B cell (primary cell): Measurements from ENCODE around the gene HTRA3. TPM values are rescaled to one million over a fixed set of nuclear protein-coding genes. Genes with fewer than 3 reads are reported as not detected.

Experiments used
- ATAC-seq: fragments of 200-7000 bp; cut with Tn5 transposase; one replicate; pipeline ENCODE4 v1.10.0; 2021; ENCODE audit warnings: low read depth, mild to moderate bottlenecking, moderate number of reproducible peaks, moderate library complexity
- CTCF ChIA-PET: fragments of 350-600 bp; sonication (Branson Sonifier 250); formaldehyde crosslinking; loops from one replicate; lab custom pipeline; 2021; ENCODE audit warnings: antibody characterized with exemption, inconsistent platforms; lab: Charles Lee
- POLR2A ChIA-PET: fragments of 350-600 bp; sonication (Branson Sonifier 250); formaldehyde crosslinking; loops from one replicate; lab custom pipeline; 2021; ENCODE audit warnings: antibody characterized with exemption; lab: Charles Lee
- DNase-seq: peaks from one replicate; pipeline ENCODE4 v3.0.0; 2013
- H2AFZ ChIP-seq: 2 replicates; pipeline ENCODE4 v1.6.1; 2012; ENCODE audit warnings: mild to moderate bottlenecking, low read depth, low read length; ENCODE audit not compliant: insufficient read depth, poor library complexity, severe bottlenecking
- H3K27ac ChIP-seq, 2 donors: 1 replicate in 1 of 2; 2 replicates in 1 of 2; pipeline ENCODE4 v1.5.1; 2012 to 2013; ENCODE audit warnings: low read length in 2 of 2, mild to moderate bottlenecking in 2 of 2, moderate library complexity in 1 of 2
- H3K27me3 ChIP-seq, 4 experiments: fragments of 200-600 bp in 1 of 4; sonication (generic) in 1 of 4; replicated peaks in 1 of 4; 1 replicate in 2 of 4; 2 replicates in 2 of 4; pipeline versions ENCODE4 v1.6.1 to v1.7.0; 2013 to 2016; ENCODE audit warnings: low read length in 3 of 4, mild to moderate bottlenecking in 2 of 4, mixed read lengths in 1 of 4, moderate library complexity in 1 of 4; ENCODE audit not compliant: insufficient read depth in 4 of 4, control insufficient read depth in 3 of 4; ENCODE audit errors: control extremely low read depth in 1 of 4
- H3K36me3 ChIP-seq, 2 experiments: replicated peaks in 1 of 2; 1 replicate in 1 of 2; 2 replicates in 1 of 2; pipeline versions ENCODE4 v1.6.1 to v1.7.1; 2013; ENCODE audit warnings: low read length in 1 of 2; ENCODE audit not compliant: insufficient read depth in 2 of 2, control insufficient read depth in 1 of 2; ENCODE audit errors: control extremely low read depth in 1 of 2, extremely low read depth in 1 of 2
- H3K4me1 ChIP-seq, 2 donors: fragments of 200-600 bp in 1 of 2; sonication (generic) in 1 of 2; 1 replicate in 1 of 2; 2 replicates in 1 of 2; pipeline versions ENCODE4 v1.5.1 to v1.6.1; 2013 to 2017; ENCODE audit warnings: low read length in 2 of 2; ENCODE audit not compliant: control insufficient read depth in 2 of 2, insufficient read depth in 2 of 2
- H3K4me2 ChIP-seq: replicated peaks from 2 replicates; pipeline ENCODE3; 2012; ENCODE audit warnings: mild to moderate bottlenecking, low read depth, low read length; ENCODE audit not compliant: poor library complexity, severe bottlenecking
- H3K4me3 ChIP-seq, 5 experiments: fragments of 200-600 bp in 1 of 5; sonication (generic) in 1 of 5; 1 replicate in 3 of 5; 2 replicates in 2 of 5; pipeline versions ENCODE4 v1.5.1 to v1.7.0; 2011 to 2016; ENCODE audit warnings: low read length in 4 of 5, mild to moderate bottlenecking in 4 of 5, low read depth in 2 of 5, control low read depth in 1 of 5, moderate library complexity in 1 of 5; ENCODE audit not compliant: insufficient read depth in 1 of 5; ENCODE audit errors: control extremely low read depth in 1 of 5, extremely low read depth in 1 of 5
- H3K79me2 ChIP-seq: fragments of 200-600 bp; sonication (generic); one replicate; pipeline ENCODE4 v1.6.0; 2016; ENCODE audit warnings: low read length; ENCODE audit not compliant: control insufficient read depth, insufficient read depth
- H3K9ac ChIP-seq: fragments of 200-600 bp; sonication (generic); 2 replicates; pipeline ENCODE4 v1.6.1; 2017; ENCODE audit warnings: mild to moderate bottlenecking, low read length, moderate library complexity
- H3K9me3 ChIP-seq, 3 donors: one replicate each; pipeline versions ENCODE4 v1.6.1 to v1.7.1; 2013; ENCODE audit warnings: low read length in 2 of 3; ENCODE audit not compliant: control insufficient read depth in 2 of 3, insufficient read depth in 1 of 3; ENCODE audit errors: control extremely low read depth in 1 of 3
- H4K20me1 ChIP-seq: 2 replicates; pipeline ENCODE4 v1.6.0; 2012; ENCODE audit warnings: mild to moderate bottlenecking, low read length; ENCODE audit not compliant: insufficient read depth, control insufficient read depth, poor library complexity, severe bottlenecking
- H3K27ac Mint-ChIP-seq: one replicate; pipeline ENCODE4 v1.8.0; 2021; ENCODE audit warnings: mixed read lengths
- H3K27me3 Mint-ChIP-seq: one replicate; pipeline ENCODE4 v1.8.0; 2021; ENCODE audit warnings: mixed read lengths
- H3K4me1 Mint-ChIP-seq: one replicate; pipeline ENCODE4 v1.8.0; 2021; ENCODE audit warnings: mixed read lengths
- H3K4me3 Mint-ChIP-seq: one replicate; pipeline ENCODE4 v1.8.0; 2021; ENCODE audit warnings: mixed read lengths
- H3K9me3 Mint-ChIP-seq: one replicate; pipeline ENCODE4 v1.8.0; 2022; ENCODE audit warnings: mixed read lengths; ENCODE audit not compliant: insufficient read depth
- CTCF ChIP-seq: fragments of 200-600 bp; IDR thresholded peaks from one replicate; pipeline ENCODE4 v1.8.0; 2022; ENCODE audit warnings: antibody characterized with exemption, mild to moderate bottlenecking
- EZH2 ChIP-seq: IDR thresholded peaks from 2 replicates; pipeline ENCODE4 v1.6.1; 2012; ENCODE audit warnings: borderline replicate concordance, low read depth, mild to moderate bottlenecking, moderate library complexity, low read length; ENCODE audit not compliant: insufficient read depth, poor library complexity, severe bottlenecking
- WGBS: methylation state at CpG from one replicate; pipeline ENCODE4 v1.1.5; 2013; ENCODE audit warnings: missing lambda C conversion rate; ENCODE audit not compliant: insufficient coverage; 5-methylcytosine and 5-hydroxymethylcytosine counted together
- intact Hi-C: fragments of 100-400 bp; cut with micrococcal nuclease; formaldehyde crosslinking; loops from one replicate; pipeline ENCODE4 v1.10.0; 2022
- polyA plus RNA-seq: library from polyadenylated mRNA; depleted of rRNA; stranded (reverse); fragments of >200 nt; gene quantifications from 2 replicates; pipeline ENCODE4 v1.2.3, GENCODE V29; 2012
- total RNA-seq, 2 donors: library from RNA; stranded (reverse); fragments of 120-200 nt in 1 of 2; gene quantifications; 1 replicate in 1 of 2; 2 replicates in 1 of 2; pipeline versions ENCODE4 v1.2.3 to v1.2.4, GENCODE V29; 2013 to 2022

Gene HTRA3
- total and polyA plus RNA-seq, 2 donors (not counting 1 experiment from before 2014, with no cell fraction given): not detected

GRCh38 chr4:8240211-8241041 lies 29.1 kb upstream of the HTRA3 start:
- ChIA-PET CTCF (interaction anchor here (0.7 to 1.3 kb wide), 4 partner anchors 23 to 68 kb away, joined by 3 to 8 read pairs (median 4); no protein-coding TSS in a partner anchor), POLR2A (interaction anchor here (0.7 to 1.0 kb wide), 3 partner anchors 16 to 44 kb away, joined by 4 to 5 read pairs (median 4); partner anchors contain the start of gene SH3TC1)
- TF ChIP-seq EZH2 (no peak), CTCF (no peak)
- Histone ChIP-seq H3K27me3 (no peaks in the 10 kb centered on the region), H2AFZ (no peak overlapping the region), H3K9ac (no peak overlapping the region), H3K9me3 (peaks cover 0 to 7% (median 0%) of the 10 kb centered on the region in 3 donors), H4K20me1 (peaks cover 65% of the 10 kb centered on the region), H3K79me2 (peaks cover 6% of the 10 kb centered on the region), H3K4me1 (peaks cover 0 to 30% of the 10 kb centered on the region in 2 donors), H3K4me3 (no peak overlapping the region), H3K4me2 (no peak overlapping the region), H3K36me3 (peaks cover 4 to 62% of the 10 kb centered on the region in 2 experiments), H3K27ac (no peak overlapping the region)
- ATAC-seq (no peak), DNase-seq (no peak)
- Mint-ChIP-seq H3K27ac (peak overlapping the region; percentile 15), H3K4me3 (no peak overlapping the region), H3K4me1 (peaks cover 24% of the 10 kb centered on the region), H3K27me3 (no peaks in the 10 kb centered on the region), H3K9me3 (no peaks in the 10 kb centered on the region)
- intact Hi-C loops: no loop called here
- 80% methylated on average over 25 of the region's 26 CpGs for WGBS
